Activated CD4-positive, alpha-beta memory T cell treated with anti-CD3 and anti-CD28 coated beads, Interleukin-2, amount 10 ng/mL, durations not matched to agents 7 days and 5 days (primary cell): ENCODE data around the gene PEPD. TPM values are rescaled to one million over a fixed set of nuclear protein-coding genes. Genes with fewer than 3 reads are reported as not detected.

Experiments used
- CTCF ChIA-PET: fragments of 350-600 bp; sonication (Branson Sonifier 250); formaldehyde crosslinking; loops from one replicate; lab custom pipeline; 2021; ENCODE audit warnings: antibody characterized with exemption, inconsistent platforms; lab: Charles Lee
- POLR2A ChIA-PET: fragments of 350-600 bp; sonication (Branson Sonifier 250); formaldehyde crosslinking; loops from one replicate; lab custom pipeline; 2021; ENCODE audit warnings: antibody characterized with exemption; lab: Charles Lee
- DNase-seq: peaks from one replicate; pipeline ENCODE4 v3.0.0-alpha.2; 2020
- H3K27ac Mint-ChIP-seq: one replicate; pipeline ENCODE4 v1.8.0; 2021; ENCODE audit warnings: mild to moderate bottlenecking, mixed read lengths
- H3K27me3 Mint-ChIP-seq: one replicate; pipeline ENCODE4 v1.8.0; 2021; ENCODE audit warnings: mixed read lengths
- H3K36me3 Mint-ChIP-seq: one replicate; pipeline ENCODE4 v1.8.0; 2021; ENCODE audit warnings: low read depth, mixed read lengths
- H3K4me1 Mint-ChIP-seq: one replicate; pipeline ENCODE4 v1.8.0; 2021; ENCODE audit warnings: mixed read lengths
- H3K4me3 Mint-ChIP-seq: one replicate; pipeline ENCODE4 v1.8.0; 2021; ENCODE audit warnings: mild to moderate bottlenecking, mixed read lengths
- H3K9me3 Mint-ChIP-seq: one replicate; pipeline ENCODE4 v1.8.0; 2021; ENCODE audit warnings: mixed read lengths
- total RNA-seq, 2 experiments: library from RNA; stranded (reverse); gene quantifications; one replicate each; pipeline ENCODE4 v1.2.3, GENCODE V29; 2021

Gene PEPD
- total RNA-seq, 2 experiments from 2014 or later, result 33.3 to 36.6 TPM

- Mint-ChIP-seq H3K27me3 (no peaks in the 10 kb centered on the region), H3K36me3 (no peaks in the 10 kb centered on the region), H3K4me1 (peaks cover 13% of the 10 kb centered on the region), H3K9me3 (no peaks in the 10 kb centered on the region), H3K27ac (no peak overlapping the region), H3K4me3 (no peak overlapping the region)
- CTCF ChIA-PET, result no interaction called here
- no peak for DNase-seq
- POLR2A ChIA-PET, result no interaction called here
These were observed 15.1 kb downstream of the PEPD start for GRCh38 chr19:33506498-33506897.

GRCh38 chr19:33505823-33506222, 15.8 kb downstream of the PEPD start:
- ChIA-PET POLR2A (no interaction called here), CTCF (no interaction called here)
- peaks cover 13% of the 10 kb centered on the region for H3K4me1 Mint-ChIP-seq
- H3K9me3 Mint-ChIP-seq, result no peaks in the 10 kb centered on the region
- no peak for DNase-seq
- H3K27ac Mint-ChIP-seq, result no peak overlapping the region
- no peaks in the 10 kb centered on the region for H3K27me3 Mint-ChIP-seq
- H3K36me3 Mint-ChIP-seq, result no peaks in the 10 kb centered on the region
- H3K4me3 Mint-ChIP-seq, result no peak overlapping the region

DNA sequence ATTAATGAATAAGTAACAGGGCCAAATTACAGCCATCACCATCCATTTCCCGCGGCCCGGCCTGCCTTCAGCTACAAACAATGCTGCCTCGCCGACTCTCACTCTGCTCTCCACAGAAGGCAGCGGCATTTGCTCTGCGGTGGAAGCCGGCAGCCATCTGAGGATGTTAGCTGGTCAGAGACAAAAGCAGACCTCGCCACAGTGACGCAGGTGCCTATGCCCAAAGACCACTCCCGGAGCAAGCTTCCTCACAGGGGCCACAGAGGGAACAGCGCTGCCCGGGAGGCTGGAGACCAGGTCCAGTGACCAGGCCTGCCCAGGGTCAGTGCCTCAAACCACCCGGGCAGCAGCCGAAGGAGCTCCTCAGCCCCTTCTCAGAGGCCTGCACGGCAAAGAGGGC, 16.4 kb downstream of the PEPD start:
- H3K4me1 Mint-ChIP-seq, result peaks cover 13% of the 10 kb centered on the region
- H3K27me3 Mint-ChIP-seq, result no peaks in the 10 kb centered on the region
- no peak overlapping the region for H3K27ac Mint-ChIP-seq
- ChIA-PET CTCF (no interaction called here), POLR2A (no interaction called here)
- no peak overlapping the region for H3K4me3 Mint-ChIP-seq
- DNase-seq, result no peak
- H3K9me3 Mint-ChIP-seq, result no peaks in the 10 kb centered on the region
- H3K36me3 Mint-ChIP-seq, result no peaks in the 10 kb centered on the region

- Mint-ChIP-seq H3K4me3 (no peak overlapping the region), H3K4me1 (peaks cover 13% of the 10 kb centered on the region), H3K36me3 (no peaks in the 10 kb centered on the region), H3K9me3 (no peaks in the 10 kb centered on the region), H3K27ac (no peak overlapping the region), H3K27me3 (no peaks in the 10 kb centered on the region)
- no peak for DNase-seq
- ChIA-PET POLR2A (no interaction called here), CTCF (no interaction called here)
These were observed 17.5 kb downstream of the PEPD start for GRCh38 chr19:33504058-33504444.

DNA sequence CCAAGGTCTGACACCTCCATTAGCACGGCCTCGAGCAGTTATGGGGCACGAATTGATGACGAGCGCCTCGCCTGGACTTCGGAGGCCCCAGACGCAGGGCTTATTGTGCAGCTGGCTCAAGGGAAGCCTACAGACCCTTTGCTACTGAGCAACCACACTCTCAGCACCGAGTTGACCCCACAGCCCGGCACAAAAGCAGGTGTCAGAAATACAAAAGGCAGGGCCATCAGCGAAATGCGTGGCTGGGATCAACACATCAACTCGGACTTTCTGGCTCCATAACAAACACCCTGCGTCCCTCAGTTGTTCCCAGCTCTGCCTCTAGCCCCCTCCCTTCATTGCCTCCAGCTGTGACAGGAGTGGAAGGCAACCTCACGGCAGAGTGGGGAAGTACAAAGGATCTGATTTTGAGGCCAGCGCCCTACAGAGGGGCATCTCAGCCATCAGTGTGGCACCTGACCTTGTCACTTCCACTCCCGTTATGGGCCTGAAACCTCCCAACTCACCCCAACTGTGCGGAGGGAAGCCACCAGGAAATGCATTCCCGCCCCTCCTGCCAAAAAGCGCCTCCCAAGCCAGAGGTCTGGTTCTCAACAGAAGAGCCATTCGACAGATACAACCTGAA, 18.0 kb downstream of the PEPD start:
- peaks cover 13% of the 10 kb centered on the region for H3K4me1 Mint-ChIP-seq
- no peak overlapping the region for H3K27ac Mint-ChIP-seq
- no peaks in the 10 kb centered on the region for H3K9me3 Mint-ChIP-seq
- H3K36me3 Mint-ChIP-seq, result no peaks in the 10 kb centered on the region
- no peak for DNase-seq
- ChIA-PET POLR2A (no interaction called here), CTCF (no interaction called here)
- H3K27me3 Mint-ChIP-seq, result no peaks in the 10 kb centered on the region
- no peak overlapping the region for H3K4me3 Mint-ChIP-seq

DNA sequence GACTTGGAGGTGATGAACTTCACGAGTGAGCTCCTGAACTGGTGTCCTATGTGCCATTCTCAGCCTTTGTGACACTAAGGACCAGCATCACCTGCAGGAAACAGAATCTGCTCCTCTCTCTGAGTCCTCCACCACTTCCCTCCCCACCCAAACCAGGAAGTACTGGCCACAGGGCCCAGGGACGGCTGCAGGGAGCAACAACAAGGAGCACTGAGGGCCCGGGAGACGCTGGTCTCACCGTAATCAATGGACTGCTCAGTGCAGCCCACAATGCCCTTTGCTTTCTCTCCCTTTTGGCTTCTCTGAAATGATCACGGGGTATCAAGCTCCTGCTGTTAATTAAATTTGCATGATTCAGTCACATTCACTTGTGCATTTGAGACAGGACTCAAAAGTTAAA, 18.6 kb downstream of the PEPD start:
- no peaks in the 10 kb centered on the region for H3K36me3 Mint-ChIP-seq
- ChIA-PET POLR2A (no interaction called here), CTCF (no interaction called here)
- H3K9me3 Mint-ChIP-seq, result no peaks in the 10 kb centered on the region
- no peak overlapping the region for H3K27ac Mint-ChIP-seq
- H3K4me3 Mint-ChIP-seq, result no peak overlapping the region
- peaks cover 13% of the 10 kb centered on the region for H3K4me1 Mint-ChIP-seq
- no peak for DNase-seq
- H3K27me3 Mint-ChIP-seq, result no peaks in the 10 kb centered on the region

- H3K27ac Mint-ChIP-seq, result no peak overlapping the region
- no peak overlapping the region for H3K4me3 Mint-ChIP-seq
- H3K27me3 Mint-ChIP-seq, result no peaks in the 10 kb centered on the region
- no peaks in the 10 kb centered on the region for H3K36me3 Mint-ChIP-seq
- CTCF ChIA-PET, result no interaction called here
- POLR2A ChIA-PET, result no interaction called here
- H3K4me1 Mint-ChIP-seq, result peaks cover 13% of the 10 kb centered on the region
- no peaks in the 10 kb centered on the region for H3K9me3 Mint-ChIP-seq
- no peak for DNase-seq
These were observed 19.1 kb downstream of the PEPD start for GRCh38 chr19:33502521-33502920.

DNA sequence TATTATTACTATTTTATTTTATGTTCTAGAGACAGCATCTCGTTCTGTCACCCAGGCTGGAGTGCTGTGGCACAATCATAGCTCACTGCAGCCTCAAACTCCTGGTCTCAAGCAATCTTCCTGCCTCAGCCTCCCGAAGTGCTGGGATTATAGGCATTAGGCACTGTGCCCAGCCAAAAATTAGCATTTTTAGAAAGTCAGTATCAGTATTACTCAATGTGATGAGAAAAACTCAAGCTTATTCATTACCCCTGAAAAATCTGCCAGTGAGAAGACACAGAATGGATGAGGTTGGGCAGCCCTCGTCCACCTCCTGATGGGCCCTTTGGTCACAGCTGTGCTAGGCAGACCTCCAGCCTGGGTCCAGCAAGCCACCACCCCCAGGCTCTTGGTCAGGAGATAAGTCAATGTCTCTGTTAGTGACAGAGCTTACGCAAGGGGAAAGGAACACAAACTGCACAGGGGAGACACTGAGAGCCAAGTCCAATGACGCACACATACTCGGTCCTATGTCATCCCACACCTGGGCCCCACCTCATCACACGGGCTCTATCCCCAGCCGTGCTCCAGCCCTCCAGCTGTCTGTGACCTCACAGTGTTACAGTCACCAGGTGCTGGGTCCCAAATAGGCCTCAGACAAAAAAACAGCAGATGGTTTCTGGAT, 19.8 kb downstream of the PEPD start:
- Mint-ChIP-seq H3K36me3 (no peaks in the 10 kb centered on the region), H3K9me3 (no peaks in the 10 kb centered on the region), H3K27me3 (no peaks in the 10 kb centered on the region), H3K4me1 (peaks cover 13% of the 10 kb centered on the region), H3K27ac (no peak overlapping the region), H3K4me3 (no peak overlapping the region)
- CTCF ChIA-PET, result no interaction called here
- no peak for DNase-seq
- POLR2A ChIA-PET, result no interaction called here

DNA sequence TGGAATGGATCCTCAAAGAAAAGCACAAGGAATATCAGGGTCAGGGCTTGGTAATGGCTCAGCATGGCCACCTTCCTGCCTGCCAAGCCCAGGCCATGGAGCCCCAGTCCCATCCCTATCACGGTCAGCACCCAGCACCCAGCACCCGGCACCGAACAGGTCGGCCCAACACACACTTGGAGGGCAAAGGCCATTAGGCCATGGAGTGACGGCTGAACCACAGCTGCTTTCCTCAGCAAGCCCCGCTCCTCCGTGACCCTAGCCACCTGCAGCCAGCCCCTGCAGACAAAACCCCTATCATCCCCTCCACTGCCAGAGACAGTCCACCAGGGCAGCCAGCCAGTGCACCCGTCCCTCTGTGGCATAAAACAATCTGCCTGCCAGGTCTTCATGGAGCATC, 20.6 kb downstream of the PEPD start:
- ChIA-PET CTCF (no interaction called here), POLR2A (no interaction called here)
- Mint-ChIP-seq H3K27ac (no peak overlapping the region), H3K36me3 (no peaks in the 10 kb centered on the region), H3K9me3 (no peaks in the 10 kb centered on the region), H3K4me1 (peaks cover 13% of the 10 kb centered on the region), H3K4me3 (no peak overlapping the region), H3K27me3 (no peaks in the 10 kb centered on the region)
- no peak for DNase-seq

GRCh38 chr19:33500586-33500985, 21.0 kb downstream of the PEPD start:
- ChIA-PET CTCF (no interaction called here), POLR2A (no interaction called here)
- DNase-seq, result no peak
- peaks cover 13% of the 10 kb centered on the region for H3K4me1 Mint-ChIP-seq
- no peaks in the 10 kb centered on the region for H3K27me3 Mint-ChIP-seq
- H3K9me3 Mint-ChIP-seq, result no peaks in the 10 kb centered on the region
- no peak overlapping the region for H3K27ac Mint-ChIP-seq
- H3K36me3 Mint-ChIP-seq, result no peaks in the 10 kb centered on the region
- no peak overlapping the region for H3K4me3 Mint-ChIP-seq

DNA sequence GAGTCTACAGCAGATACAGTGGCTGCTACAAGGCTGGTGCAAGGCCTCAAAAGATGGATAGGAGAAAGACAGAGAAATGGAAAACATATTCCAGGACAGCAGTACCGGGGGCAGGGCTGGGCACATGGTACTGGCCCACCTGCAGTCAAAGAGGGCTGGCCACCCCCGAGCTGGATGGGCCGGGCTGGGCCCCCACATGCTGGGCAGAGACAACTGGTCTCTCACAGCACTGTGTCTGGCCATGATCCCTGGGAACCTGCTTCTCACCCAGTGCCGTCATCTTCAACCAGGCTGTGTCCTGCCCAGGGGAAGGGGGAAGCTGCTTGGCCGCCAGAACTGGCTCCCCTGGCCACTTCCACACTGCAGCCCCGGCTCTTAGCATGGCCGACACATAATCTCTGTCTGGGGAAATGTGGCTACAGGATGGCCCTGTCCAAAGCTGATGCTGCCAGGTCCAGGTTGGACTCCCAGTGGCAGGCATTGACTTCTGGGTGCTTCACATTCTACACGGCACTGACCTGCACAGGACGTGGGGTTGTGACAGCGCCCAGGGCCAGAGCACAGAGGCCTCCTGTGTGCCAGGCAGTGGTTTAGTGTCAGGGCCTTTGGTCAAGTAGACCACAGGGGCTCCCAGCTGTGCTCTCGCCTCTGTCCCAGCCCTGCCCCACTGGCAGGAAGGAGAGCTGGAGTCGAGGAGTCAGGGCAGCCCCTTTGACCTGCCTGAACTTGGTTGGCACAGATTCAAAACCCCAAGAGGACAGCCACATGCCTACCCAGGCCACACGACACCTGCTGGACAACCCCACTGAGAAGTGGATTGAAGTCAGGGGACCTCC, 21.7 kb downstream of the PEPD start:
- POLR2A ChIA-PET, result no interaction called here
- Mint-ChIP-seq H3K4me1 (peaks cover 13% of the 10 kb centered on the region), H3K36me3 (no peaks in the 10 kb centered on the region), H3K27ac (no peak overlapping the region), H3K9me3 (no peaks in the 10 kb centered on the region), H3K4me3 (no peak overlapping the region), H3K27me3 (no peaks in the 10 kb centered on the region)
- CTCF ChIA-PET, result no interaction called here
- no peak for DNase-seq

- DNase-seq, result no peak
These were observed 22.3 kb downstream of the PEPD start for GRCh38 chr19:33499248-33499647.

GRCh38 chr19:33498391-33499000, 23.1 kb downstream of the PEPD start:
- Mint-ChIP-seq H3K27me3 (no peaks in the 10 kb centered on the region), H3K36me3 (no peaks in the 10 kb centered on the region), H3K27ac (no peak overlapping the region), H3K4me1 (peaks cover 11% of the 10 kb centered on the region), H3K9me3 (no peaks in the 10 kb centered on the region), H3K4me3 (no peak overlapping the region)
- no peak for DNase-seq
- POLR2A ChIA-PET, result no interaction called here
- CTCF ChIA-PET, result no interaction called here

More at GRCh38 chr19:33499248-33499647, 22.3 kb downstream of the PEPD start:
- no peak overlapping the region for H3K27ac Mint-ChIP-seq
- POLR2A ChIA-PET, result no interaction called here
- CTCF ChIA-PET, result no interaction called here
- H3K4me1 Mint-ChIP-seq, result peaks cover 13% of the 10 kb centered on the region
- H3K4me3 Mint-ChIP-seq, result no peak overlapping the region
- H3K27me3 Mint-ChIP-seq, result no peaks in the 10 kb centered on the region
- no peaks in the 10 kb centered on the region for H3K36me3 Mint-ChIP-seq
- no peaks in the 10 kb centered on the region for H3K9me3 Mint-ChIP-seq
